Esophagus (tissue), 2 donors: Measurements from ENCODE around the gene STRBP. TPM values are rescaled to one million over a fixed set of nuclear protein-coding genes. Genes with fewer than 3 reads are reported as not detected.

Source experiments
- H3K27ac ChIP-seq, 2 donors: one replicate each; pipeline ENCODE4 v1.5.1; 2013; ENCODE audit warnings: low read depth in 2 of 2, mild to moderate bottlenecking in 2 of 2, inconsistent platforms in 1 of 2, low read length in 1 of 2, moderate library complexity in 1 of 2
- H3K27me3 ChIP-seq, 2 donors: one replicate each; pipeline ENCODE4 v1.6.1; 2013; ENCODE audit warnings: low read length in 2 of 2, control low read depth in 1 of 2, mild to moderate bottlenecking in 1 of 2; ENCODE audit not compliant: insufficient read depth in 2 of 2, control insufficient read depth in 1 of 2
- H3K36me3 ChIP-seq, 2 donors: one replicate each; pipeline ENCODE4 v1.6.1; 2013; ENCODE audit warnings: low read length in 1 of 2; ENCODE audit not compliant: control insufficient read depth in 2 of 2, insufficient read depth in 2 of 2
- H3K4me1 ChIP-seq, 2 donors: one replicate each; pipeline ENCODE4 v1.6.1; 2013; ENCODE audit warnings: low read length in 1 of 2; ENCODE audit not compliant: control insufficient read depth in 2 of 2, insufficient read depth in 2 of 2
- H3K4me3 ChIP-seq, 2 donors: one replicate each; pipeline ENCODE4 v1.5.1; 2013; ENCODE audit warnings: low read length in 2 of 2, mild to moderate bottlenecking in 2 of 2, low read depth in 1 of 2, moderate library complexity in 1 of 2
- H3K9me3 ChIP-seq, 2 donors: one replicate each; pipeline ENCODE4 v1.6.1; 2013; ENCODE audit warnings: mild to moderate bottlenecking in 2 of 2, low read depth in 1 of 2, low read length in 1 of 2, moderate library complexity in 1 of 2; ENCODE audit not compliant: control insufficient read depth in 2 of 2, insufficient read depth in 1 of 2
- WGBS, 2 donors: extraction: QIAGEN DNeasy Blood & Tissue Kit; methylation state at CpG; one replicate each; pipeline ENCODE4 v1.1.7; 2013; 5-methylcytosine and 5-hydroxymethylcytosine counted together
- polyA plus RNA-seq, 2 donors: library from polyadenylated mRNA; stranded (reverse); fragments of 200-250 nt; gene quantifications; one replicate each; pipeline ENCODE4 v1.2.3, GENCODE V29; 2013
- donor health status: healthy with polysubstance abuse.
- donor health status: Bipolar disorder and iron deficiency.

The STRBP gene
- polyA plus RNA-seq, 2 donors: 16.9 to 26.9 TPM

DNA sequence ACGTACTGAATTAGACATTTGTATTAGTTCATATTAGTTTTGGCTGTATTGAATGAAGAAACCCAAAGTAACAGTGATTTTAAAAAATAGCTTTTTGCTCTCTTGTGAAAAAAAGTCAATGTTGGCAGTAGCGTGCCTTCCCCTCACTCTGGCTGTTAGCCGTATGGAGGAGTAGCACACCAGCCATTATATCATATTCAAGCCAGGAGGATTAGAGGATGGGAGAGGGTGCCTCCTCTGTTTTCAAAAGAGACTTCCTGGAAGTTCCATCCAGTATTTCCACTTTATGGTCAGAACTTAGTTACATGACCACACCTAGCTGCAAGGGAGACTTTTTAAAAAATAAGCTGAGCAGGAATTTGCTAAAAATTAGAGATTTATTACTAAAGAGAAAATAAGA, 193.8 kb downstream of the STRBP start:
- Histone ChIP-seq H3K4me1 (no peaks in the 10 kb centered on the region), H3K27me3 (no peaks in the 10 kb centered on the region), H3K36me3 (peaks cover 4% of the 10 kb centered on the region in 2 donors), H3K27ac (no peak overlapping the region), H3K9me3 (no peaks in the 10 kb centered on the region), H3K4me3 (no peak overlapping the region)
- 72 to 84% methylated on average over 3 of the region's 3 CpGs for WGBS, 2 donors

DNA sequence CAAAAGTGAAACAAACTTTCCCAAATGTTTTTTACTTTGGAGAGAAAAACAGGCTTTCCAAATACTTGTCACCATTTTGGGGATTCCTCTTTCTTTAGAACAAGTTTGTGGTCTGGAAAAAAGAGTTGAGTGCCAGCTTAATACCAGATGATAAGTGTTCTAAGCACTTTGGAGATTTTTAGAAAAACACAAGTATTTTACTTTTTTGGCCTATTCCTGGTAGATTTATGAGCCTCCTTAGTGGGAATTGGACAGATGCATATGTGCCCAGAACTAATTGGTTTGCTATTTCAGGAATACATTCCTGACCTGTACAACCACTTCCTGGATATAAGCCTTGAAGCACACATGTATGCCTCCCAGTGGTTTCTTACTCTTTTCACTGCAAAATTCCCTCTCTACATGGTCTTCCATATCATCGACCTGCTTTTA, 194.4 kb downstream of the STRBP start:
- Histone ChIP-seq H3K4me3 (no peak overlapping the region), H3K9me3 (no peaks in the 10 kb centered on the region), H3K4me1 (no peaks in the 10 kb centered on the region), H3K36me3 (peaks cover 0 to 2% of the 10 kb centered on the region in 2 donors), H3K27ac (no peak overlapping the region), H3K27me3 (no peaks in the 10 kb centered on the region)
- 67 to 72% methylated on average over 1 of the region's 1 CpG for WGBS, 2 donors

DNA sequence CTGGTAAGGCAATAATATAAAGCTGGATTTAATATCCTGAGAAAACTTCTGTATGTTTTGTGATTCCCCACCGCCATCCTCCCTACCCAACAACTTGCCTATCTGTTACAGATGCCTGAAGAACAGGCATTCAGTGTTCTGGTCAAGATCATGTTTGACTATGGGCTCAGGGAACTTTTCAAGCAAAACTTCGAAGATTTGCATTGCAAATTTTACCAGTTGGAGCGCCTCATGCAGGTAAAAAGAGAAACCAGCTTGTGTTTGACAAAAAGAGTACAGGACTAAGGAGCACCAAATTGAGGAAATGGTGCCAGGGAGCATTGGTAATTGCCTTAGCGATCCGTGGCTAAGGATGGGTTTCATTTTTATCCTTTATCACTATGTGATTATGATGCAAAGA, 194.9 kb downstream of the STRBP start:
- peaks cover 0 to 2% of the 10 kb centered on the region in 2 donors for H3K36me3 ChIP-seq
- H3K4me3 ChIP-seq: no peak overlapping the region
- WGBS, 2 donors: 67 to 74% methylated on average over 5 of the region's 5 CpGs
- H3K27ac ChIP-seq: peak overlapping the region in 1 of 2 donors; percentile 22
- no peaks in the 10 kb centered on the region for H3K27me3 ChIP-seq
- no peaks in the 10 kb centered on the region for H3K4me1 ChIP-seq
- no peaks in the 10 kb centered on the region for H3K9me3 ChIP-seq

DNA sequence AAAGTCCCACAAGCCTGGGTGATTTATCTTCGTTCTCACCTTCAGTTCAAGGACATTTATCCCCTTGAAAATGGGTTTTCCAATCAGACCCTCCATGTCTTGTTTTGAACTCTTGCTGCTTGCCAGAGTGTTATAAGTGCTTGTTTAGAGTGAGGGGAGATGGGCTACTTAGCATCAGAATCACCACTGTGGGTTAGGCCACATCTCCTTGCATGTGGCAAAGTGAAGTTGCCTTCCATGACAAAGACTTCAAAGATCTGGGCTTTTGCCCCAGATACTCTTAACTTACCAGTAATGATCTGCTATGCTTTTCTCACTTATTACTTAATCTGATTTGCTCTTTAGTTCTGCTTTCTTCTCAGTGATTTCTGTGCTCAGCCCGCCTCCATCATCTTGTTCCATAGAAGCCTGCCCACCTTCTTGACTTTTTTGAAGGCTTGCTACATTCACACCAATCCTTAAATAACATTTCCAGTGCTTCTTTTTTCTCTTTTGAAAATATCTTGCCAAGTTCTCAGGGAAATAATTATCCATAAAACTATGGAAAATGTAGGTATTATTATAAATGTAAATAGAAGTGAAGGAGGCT, 195.9 kb downstream of the STRBP start:
- no peaks in the 10 kb centered on the region for H3K27me3 ChIP-seq
- no peak overlapping the region for H3K27ac ChIP-seq
- no peak overlapping the region for H3K4me3 ChIP-seq
- peaks cover 0 to 2% of the 10 kb centered on the region in 2 donors for H3K36me3 ChIP-seq
- no peaks in the 10 kb centered on the region for H3K4me1 ChIP-seq
- H3K9me3 ChIP-seq: no peaks in the 10 kb centered on the region
- 92 to 97% methylated on average over 2 of the region's 2 CpGs for WGBS, 2 donors

Other genes starting within 250 kb of the STRBP start
- under 1 TPM; 0.12 to 0.20 TPM for gene GPR21, start 234.9 kb downstream of the STRBP start, polyA plus RNA-seq
- under 1 TPM; 0.01 to 0.02 TPM for gene CRB2, start 87.6 kb upstream of the STRBP start, polyA plus RNA-seq